Stimulated activated CD4-positive, alpha-beta T cell treated with anti-CD3 and anti-CD28 coated beads, Interleukin-15, amount 100 ng/mL, for 48 hours (primary cell): ENCODE measurements around the gene THUMPD2.
"Not testable (repeated sequence)": the region's sequence is repeated elsewhere in the genome, so short reads cannot be mapped to it uniquely, and the experiment has no call there.

ENCODE experiments used
- DNase-seq, 2 donors: peaks; one replicate each; pipeline ENCODE4 v3.0.0-alpha.2; 2020; ENCODE audit warnings: low read depth in 2 of 2

THUMPD2 gene, protein sequence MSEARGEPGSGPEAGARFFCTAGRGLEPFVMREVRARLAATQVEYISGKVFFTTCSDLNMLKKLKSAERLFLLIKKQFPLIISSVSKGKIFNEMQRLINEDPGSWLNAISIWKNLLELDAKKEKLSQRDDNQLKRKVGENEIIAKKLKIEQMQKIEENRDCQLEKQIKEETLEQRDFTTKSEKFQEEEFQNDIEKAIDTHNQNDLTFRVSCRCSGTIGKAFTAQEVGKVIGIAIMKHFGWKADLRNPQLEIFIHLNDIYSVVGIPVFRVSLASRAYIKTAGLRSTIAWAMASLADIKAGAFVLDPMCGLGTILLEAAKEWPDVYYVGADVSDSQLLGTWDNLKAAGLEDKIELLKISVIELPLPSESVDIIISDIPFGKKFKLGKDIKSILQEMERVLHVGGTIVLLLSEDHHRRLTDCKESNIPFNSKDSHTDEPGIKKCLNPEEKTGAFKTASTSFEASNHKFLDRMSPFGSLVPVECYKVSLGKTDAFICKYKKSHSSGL

DNA sequence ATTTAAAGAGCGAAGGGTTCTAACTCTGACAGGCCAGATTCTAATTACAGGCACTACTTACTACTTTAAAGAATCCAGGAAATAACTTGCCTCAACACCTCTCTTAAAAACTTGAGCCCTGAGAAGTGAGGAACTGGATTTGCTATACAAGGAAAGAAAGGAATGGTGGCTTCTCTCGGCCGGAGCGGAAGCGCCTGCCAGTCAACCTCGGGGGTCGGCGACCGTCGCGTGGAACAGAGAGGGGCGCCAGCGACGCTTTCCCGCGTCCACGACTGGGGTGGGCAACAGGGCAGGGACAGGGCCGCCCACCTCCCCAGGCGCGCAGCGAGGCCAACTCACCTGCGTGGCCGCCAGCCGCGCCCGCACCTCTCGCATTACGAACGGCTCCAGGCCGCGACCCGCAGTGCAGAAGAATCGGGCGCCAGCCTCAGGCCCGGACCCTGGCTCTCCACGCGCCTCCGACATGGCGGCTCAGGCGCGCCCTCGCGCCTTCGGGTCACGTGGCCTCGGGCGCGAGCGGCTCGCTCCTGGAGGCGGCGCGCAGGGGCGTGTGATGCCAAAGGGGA lies at the start of gene THUMPD2:
THUMPD2 (minus strand) TSS at position 484 of the 566 bp plus-strand sequence; CDS start at position 465, 19 bp downstream.
- peak; percentile 38 to 62 for DNase-seq

DNA sequence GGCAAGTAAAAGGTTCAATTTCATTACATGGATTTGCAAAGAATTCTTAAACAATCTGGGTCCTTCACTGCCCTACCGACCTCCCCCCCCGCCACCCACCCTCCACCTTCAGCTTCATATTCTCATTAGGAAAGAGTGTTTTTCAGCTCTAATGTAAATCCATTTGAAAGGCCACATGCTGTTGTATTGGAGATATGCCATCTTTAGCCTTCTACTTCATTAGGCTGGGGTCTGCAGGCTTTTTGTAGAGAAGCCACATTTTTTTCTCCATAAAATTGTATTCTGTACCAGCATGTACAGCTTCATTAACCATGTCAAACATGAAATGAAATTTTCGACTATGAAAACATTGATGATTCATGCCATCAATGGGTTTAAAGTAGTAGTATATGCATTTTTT lies 42.8 kb upstream of the THUMPD2 start:
- DNase-seq = no peak

DNA sequence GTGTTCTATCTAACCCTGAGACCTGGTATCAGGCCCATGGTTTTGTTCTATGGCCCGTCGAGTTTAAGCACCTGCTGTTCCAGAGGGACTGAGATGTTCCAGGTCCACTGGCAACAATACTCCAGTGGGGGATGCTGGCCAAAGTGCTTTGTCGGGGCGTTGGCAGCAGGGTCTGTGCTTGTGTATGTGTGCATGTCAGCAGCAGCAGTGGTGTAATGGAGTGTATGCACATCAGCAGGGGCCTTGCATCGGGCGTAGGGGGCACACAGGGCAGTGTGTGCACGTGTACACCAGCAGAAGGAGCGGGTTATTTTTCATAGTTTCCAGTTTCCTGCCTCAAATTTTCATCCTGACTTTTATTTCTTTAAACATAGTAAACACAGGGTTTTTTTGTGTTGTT lies 37.8 kb upstream of the THUMPD2 start:
- DNase-seq = no peak

DNA sequence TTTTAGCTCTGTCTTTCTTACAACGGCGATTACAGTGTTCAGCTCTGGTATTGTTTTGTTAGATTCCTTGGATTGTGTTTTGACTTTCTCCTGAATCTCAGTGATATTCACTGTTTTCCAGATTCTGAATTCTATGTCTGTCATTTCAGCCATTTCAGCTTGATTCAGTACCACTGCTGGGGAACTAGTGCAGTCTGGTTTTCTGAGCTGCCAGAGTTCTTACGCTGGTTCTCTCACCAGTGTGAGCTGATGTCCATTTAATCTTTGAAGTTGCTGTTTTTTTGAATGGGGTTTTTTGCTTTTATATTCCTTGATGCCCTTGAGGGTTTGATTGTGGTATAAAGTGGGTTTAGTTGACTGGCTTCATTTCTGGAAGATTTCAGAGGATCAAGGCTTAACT lies 37.4 kb upstream of the THUMPD2 start:
- no peak for DNase-seq

DNA sequence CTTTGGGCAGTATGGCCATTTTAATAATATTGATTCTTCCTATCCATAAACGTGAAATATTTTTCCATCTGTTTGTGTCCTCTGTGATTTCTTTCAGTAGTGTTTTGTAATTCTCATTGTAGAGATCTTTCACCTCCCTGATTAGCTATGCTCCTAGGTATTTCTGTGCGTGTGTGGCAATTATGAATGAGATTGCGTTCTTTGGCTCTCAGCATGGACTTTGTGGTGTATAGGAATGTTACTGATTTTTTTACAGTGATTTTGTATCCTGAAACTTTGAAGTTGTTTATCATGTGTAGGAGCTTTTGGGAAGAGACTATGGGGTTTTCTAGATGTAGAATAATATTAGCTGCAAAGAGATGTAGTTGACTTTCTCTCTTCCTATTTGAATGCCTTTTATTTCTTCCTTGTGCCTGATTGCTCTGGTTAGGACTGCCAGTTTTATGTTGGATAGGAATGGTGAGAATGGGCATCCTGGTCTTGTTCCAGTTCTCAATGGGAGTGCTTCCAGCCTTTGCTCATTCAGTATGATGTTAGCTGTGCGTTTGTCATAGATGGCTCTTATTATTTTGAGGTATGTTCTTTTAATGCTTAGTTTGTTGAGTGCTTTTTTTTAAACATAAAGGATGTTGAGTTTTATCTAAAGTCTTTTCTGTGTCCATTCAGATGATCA lies 27.0 kb upstream of the THUMPD2 start:
- no peak for DNase-seq

DNA sequence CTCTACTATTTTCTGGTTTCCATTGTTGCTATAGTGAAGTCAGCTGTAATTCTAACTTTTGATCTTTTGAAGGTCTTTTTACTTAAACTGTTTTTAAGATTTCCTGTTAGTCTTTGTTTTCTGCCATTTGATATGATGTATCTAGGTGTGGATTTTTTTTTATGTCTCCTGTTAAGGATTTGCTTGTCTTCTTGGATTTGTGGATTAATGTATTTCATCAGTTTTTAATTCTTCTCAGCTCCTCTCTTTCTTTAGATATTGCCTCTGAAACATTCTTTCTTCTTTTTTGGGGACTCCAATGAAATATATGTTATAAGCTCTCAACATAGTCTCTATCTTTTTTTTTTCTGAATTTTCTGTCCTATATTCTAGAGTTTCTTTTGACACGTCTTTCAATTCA lies 24.8 kb upstream of the THUMPD2 start:
- DNase-seq = no peak

DNA sequence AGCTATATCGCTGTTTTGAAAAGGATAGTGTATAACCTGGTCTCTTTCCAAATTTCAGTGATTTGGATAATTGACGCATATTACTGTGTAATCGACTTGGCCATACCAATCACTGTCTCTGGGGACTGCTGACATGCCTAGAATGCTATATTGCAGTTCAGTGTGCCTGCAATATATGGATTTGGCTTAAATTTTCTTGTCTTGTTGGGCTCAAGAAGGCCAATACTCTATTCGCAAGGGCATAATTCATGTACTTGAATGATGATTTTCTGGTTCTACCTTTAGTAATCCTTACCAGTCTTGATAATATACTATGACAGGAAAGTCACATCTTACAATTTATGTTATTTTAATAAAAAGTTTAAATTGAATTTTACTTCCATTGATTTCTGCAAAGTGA lies 21.7 kb upstream of the THUMPD2 start:
- no peak for DNase-seq

DNA sequence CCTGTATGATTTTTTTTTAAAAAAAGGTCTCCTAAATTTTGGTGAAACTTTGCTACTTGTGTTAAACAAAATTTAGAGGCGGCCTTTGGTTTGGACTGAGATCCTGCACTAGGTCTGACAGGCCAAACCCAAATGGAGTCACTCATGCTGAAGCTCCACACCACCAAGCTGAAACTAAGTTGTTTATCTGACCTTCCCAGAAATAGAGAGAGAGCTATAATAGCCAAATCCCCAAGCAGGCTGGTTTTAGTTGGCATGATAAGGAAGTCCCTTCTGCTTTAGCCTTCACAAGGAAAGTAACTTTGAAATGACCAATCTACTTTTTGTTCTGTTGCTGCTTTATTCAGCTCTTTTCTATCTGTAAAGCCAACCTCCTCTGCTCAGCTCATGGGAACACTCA lies 17.1 kb upstream of the THUMPD2 start:
- DNase-seq = no peak

DNA sequence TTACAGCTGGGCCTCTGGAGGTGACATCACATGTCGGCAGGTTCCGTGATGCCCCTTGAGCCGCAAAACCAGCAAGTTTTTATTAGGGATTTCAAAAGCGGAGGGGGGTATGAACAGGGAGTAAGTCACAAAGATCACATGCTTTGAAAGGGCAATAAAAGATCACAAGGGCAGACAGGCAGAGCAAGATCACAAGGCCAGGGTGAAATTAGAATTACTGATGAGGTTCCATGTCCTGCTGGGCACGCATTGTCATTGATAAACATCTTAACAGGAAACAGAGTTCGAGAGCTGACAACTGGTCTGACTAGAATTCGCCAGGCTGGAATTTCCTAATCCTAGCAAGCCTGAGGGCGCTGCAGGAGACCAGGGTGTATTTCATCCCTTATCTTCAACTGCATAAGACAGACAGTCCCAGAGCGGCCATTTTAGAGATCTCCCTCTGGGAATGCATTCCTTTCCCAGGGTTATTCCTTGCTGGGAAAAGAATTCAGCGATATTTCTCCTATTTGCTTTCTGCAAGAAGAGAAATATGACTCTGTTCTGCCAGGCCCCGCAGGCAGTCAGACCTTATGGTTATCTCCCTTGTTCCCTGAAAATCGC lies 11.3 kb upstream of the THUMPD2 start:
- not testable (repeated sequence) for DNase-seq

DNA sequence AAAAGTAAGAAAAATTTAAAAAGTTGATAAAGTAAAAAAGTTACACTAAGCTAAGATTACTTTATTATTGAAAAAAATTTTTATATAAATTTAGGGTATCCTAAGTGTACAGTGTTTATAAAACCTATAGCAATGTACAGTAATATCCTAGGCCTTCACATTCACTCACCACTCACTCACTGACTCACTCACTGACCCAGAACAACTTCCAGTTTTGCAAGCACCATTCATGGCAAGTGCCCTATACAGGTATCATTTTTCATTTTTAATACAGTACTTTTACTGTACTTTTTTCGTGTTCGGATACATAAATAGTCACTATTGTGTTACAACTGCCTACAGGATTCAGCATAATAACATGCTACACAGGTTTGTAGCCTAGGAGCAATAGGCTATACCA lies 8.9 kb upstream of the THUMPD2 start:
- no peak for DNase-seq

DNA sequence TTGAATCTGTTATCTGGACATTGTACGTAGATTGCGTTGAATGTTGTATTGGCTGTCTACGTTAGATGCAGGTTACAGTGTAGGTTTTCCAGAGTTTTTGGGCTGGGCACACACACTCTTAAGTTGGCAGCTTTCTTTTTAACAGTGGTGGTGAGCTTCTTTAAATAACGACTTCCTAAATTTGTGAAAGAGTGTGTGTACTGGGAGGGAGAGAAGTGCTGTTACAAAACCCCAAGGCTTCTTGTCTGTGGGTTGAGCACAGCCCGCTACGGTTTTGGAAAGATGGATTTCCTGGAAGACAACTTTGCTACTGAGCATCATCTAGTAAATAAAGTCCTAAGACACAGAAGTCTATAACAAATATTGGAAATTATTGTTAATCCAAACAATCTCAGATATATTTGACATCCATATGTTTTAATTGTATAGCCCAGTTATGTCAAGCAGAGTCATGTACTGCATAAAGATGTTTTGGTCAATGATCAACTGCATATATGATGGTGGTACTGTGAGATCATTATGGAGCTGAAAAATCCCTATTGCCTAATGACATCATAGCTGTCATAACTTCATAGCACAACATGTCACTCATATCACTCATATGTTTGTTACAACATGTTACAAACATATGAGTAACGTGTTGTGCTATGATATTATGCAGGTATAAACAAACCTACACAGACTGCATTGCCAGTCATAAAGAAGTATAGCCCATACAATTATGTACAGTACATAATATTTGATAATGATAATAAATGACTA lies 7.9 kb upstream of the THUMPD2 start:
- no peak for DNase-seq

DNA sequence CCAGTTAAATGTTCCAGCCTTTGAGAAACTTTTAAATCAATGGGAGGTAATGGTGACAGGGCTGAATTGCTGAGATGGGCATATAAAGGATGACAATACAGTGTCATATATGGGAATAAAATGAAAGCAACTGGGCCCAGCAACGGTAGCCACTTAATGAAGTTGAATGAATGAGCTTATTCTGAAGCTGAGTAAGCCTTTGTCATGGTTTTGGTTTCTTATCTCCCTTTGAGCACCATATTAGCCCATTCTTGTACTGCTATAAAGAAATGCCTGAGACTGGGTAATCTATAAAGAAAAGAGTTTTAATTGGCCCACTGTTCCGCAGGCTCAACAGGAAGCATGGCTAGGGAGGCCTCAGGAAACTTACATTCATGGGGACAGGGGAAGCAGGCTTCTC lies 3.5 kb upstream of the THUMPD2 start:
- DNase-seq = no peak

DNA sequence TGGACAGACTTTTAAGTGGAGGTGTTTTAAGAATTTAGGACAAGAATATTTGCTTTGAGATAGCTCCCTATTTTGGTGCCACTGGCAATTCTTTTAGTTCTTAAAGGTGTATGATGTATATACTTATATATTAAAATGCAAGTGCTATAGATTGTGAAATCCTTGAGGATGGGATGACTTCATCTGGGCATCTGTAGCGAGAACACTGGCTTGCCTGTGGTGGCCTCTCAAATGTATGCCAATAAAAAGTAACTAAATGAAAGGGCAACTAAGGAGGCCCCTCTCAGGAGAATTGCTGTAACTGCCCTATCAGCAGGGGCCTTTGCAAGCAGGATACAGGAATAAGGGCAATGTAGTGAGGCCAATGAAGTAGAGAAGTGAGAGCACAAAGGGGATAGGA lies 2.6 kb upstream of the THUMPD2 start:
- no peak for DNase-seq

DNA sequence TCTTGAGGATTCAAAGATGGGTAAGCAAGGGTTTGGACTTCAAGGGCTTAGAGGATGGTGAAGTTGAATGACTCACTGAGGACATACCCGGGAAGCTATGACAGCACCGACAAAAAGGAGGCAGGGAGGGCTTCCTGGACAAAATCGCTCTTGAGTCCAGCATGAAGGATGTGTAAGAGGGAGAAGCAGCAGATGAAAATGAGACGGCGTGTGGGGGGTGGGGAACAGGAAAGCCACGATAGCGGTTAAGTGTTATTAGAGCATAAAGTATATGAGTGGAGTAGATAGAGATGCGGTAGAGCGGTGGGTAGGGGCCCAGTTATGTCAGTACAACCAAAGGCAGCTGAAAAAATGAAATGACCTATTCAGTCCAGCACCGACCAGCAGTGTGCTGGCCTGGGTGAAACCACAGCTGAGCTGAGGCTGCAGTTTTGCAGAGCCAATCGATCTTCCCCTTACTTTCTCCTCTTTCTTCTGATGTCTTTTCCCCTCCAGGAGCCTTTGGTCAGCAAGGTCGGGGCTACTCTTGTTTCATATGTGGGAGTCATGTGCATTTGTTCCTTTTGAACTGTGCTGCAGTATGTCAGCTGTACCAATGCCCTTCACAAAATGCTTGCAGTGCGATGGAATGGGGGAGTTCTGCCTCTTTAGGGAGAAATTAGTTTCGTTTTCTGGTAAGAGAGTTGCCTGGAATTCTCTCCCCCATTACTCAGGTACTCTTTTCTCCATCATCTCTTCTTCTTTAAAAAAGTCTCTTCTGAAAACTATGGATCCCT lies 2.0 kb upstream of the THUMPD2 start:
- DNase-seq = no peak

DNA sequence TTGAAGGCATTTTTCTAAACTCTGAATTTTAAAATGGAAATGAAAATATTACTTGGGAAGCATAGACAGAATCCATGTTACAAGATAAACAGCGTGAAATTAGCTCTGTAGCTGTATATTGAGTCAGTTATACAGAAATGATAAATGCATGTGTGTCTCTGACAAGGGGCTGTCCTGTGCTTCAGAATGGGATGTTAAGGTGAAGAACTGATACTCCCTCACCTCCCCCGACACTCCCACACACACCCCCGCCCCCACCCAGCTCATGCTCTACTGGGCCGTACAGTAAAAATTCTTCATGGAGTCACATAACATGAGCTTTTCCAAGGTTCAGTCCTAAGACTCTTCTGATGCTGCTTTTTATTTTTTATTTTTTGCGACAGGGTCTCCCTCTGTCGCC lies 869 bp upstream of the THUMPD2 start:
- DNase-seq = no peak

DNA sequence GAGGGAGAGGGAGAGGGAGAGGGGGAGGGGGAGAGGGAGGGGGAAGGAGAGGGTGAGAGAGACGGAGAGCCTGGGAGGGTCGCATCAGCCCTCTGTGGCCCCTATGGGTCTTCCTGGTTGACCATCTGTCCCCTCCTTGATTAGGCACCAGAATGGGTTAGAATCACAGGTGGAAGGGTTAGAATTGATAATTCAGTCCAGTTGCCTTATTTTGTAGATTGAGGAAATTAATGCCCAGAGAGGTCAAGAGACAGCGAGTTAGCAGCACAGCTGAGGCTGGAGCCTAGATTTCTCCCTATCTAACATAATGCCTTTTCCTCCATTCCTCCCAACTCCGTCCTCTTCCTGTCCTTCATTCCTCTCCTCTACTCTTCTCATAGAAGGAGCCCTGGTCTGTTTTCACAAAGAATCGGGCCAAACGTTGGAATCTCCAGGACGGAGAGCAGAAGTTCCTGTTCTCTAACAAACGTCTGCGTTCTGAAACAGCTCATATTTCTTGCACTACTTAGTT lies 338 bp upstream of the THUMPD2 start:
- no peak for DNase-seq

DNA sequence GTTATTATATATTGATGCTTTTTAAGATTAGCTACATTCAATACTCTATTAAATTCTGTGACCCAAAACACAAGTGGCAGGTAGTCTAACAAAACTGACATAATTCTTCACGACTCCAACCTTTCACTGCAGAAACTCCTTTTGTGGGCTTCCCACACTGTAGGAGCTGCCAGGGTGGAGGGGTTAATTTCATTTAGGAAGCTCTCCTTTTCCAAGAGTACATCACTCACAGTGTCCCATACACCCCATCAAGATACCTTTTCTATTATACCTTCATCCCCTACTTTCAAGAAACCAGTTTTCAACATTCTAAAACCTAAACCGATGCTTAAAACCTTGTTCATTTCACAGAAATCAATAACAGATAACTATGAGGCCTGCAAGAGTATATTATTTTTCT lies 825 bp downstream of the THUMPD2 start:
- DNase-seq = no peak

DNA sequence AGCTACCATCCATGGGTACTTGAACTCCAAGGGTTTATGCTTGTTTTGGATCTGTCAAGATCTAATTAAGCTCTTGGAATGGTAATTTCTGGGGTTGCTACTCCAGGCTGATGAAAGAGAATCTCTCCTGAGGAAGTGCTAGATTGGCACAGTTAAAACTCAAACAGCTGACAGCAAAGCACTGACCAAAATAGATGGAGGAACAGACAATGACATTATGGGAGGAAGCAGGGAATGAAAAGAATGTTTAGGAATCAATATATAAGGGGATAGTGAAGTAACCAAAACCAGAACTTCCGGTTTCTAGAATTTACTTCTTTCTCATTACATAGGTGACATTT lies 6.3 kb downstream of the THUMPD2 start:
- DNase-seq = no peak

DNA sequence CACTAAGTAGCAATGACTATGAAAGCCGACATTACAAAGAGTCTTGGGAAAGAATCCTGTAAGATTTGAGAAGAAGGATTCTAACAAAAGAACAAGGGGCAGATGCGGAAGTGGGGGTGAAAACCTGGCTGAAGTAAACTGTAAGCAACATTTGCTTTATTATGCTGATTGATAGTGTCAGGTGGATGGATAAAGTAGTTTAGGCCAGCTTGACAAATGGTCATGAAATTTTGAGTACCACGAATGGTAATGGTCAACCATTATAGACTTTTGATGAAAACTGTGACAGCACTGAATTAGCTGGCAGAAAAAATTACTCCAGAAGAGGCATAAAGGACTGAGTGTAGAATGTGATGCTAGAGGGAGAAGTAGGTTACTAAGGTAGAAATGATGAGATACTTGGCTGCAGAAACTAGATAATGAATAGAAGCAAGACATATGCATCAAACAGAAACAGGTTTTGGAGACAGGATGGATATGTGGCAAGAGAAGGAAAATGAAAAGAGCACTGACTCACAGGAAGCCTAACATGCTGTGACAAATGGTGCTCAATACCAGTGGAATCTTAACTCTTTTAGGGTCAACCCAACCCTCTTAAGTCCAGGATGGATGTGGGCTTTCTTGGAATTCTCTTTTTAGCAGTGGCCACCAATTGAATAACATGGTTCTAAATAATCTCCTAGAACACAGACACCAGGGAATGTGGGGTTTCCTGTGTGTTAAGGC lies 6.8 kb downstream of the THUMPD2 start:
- DNase-seq = no peak

DNA sequence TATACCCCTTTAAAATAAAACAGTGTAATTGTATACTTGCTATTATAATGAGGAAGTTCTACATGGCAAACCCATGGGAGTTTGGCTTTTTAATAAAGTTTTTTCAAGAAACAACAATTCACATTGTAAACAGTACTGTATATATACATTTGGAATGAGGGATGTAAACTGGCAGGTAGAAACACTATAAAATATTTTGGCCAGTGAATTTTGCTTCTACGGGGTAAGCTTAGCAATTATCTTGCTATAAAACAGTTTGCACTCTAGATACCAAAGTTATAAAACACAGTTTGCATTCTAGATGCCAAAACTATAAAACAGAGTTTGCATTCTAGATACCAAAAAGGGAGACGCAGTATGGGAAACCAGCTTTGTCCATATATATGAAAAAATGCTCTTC lies 16.6 kb downstream of the THUMPD2 start:
- DNase-seq = no peak
